Measurements from ENCODE around the gene UVRAG.

DNA sequence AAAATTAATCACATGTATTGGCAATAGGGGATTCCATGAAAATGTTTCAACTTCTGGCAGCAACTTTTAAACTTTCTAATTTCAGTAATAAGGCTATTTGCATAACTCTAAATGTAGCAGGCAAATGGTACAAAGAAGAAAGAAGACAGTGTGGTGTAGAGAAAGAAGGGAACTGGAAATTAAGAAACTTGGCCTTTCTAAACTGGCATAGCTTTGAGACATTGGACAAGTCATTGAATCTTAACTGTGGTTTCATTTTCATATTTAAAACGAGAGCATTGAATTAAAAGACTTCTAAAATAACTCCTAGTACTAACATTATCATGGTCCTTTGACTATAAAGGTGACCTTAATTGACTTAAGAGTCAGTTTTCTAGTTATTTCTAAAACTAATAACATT lies 125.0 kb downstream of the UVRAG start:
- TF ChIP-seq, protein P1, sequence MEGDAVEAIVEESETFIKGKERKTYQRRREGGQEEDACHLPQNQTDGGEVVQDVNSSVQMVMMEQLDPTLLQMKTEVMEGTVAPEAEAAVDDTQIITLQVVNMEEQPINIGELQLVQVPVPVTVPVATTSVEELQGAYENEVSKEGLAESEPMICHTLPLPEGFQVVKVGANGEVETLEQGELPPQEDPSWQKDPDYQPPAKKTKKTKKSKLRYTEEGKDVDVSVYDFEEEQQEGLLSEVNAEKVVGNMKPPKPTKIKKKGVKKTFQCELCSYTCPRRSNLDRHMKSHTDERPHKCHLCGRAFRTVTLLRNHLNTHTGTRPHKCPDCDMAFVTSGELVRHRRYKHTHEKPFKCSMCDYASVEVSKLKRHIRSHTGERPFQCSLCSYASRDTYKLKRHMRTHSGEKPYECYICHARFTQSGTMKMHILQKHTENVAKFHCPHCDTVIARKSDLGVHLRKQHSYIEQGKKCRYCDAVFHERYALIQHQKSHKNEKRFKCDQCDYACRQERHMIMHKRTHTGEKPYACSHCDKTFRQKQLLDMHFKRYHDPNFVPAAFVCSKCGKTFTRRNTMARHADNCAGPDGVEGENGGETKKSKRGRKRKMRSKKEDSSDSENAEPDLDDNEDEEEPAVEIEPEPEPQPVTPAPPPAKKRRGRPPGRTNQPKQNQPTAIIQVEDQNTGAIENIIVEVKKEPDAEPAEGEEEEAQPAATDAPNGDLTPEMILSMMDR (IDR thresholded peaks at IDR 0.05), result no peak
- no peak for TF ChIP-seq POLR2A (IDR thresholded peaks at IDR 0.05)

All from lower leg skin (tissue), 3 donors.